Metanephros (tissue), 1 donor: Measurements from ENCODE around the gene LMTK2. TPM values are rescaled to one million over a fixed set of nuclear protein-coding genes. Genes with fewer than 3 reads are reported as not detected.

Source experiments
- total RNA-seq: library from RNA; depleted of rRNA; stranded (reverse); fragments of >200 nt; gene quantifications from one replicate; pipeline ENCODE4 v1.2.3, GENCODE V29; 2014

Gene LMTK2
- total RNA-seq, result 19.1 TPM

DNA sequence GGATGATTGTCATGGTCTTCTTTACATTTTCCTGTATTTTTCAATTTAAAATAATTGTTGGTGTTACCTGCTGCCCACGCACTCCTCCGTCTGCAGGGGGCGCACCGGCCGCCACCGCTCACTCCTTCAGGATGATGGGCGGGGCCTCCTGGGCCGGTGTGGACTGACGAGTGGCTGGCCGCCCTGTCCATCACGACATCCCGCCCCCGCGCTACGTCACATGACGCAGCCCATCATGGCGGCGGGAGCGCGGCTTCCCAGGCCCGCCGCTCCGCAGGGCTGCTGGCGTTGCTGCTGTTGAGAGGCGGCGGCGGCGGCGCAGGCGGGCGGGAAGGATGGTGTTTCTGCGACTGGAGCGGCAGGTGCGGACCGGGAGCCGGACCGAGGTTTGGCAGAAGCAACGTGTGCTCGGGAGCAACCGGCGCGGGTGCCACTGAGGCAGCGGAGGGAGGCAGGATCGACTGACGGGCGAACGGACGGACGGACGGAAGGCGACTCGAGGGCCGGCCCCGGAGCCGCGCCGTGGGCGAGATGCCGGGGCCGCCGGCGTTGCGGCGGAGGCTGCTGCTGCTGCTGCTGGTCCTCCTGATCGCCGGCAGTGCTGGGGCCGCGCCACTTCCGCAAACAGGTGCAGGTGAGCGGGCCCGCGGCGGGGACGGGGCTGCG lies at the start of gene LMTK2:
Gene LMTK2 (plus strand): TSS at position 216 of the 666 bp plus-strand sequence. CDS start 316 bp downstream, at position 532.

DNA sequence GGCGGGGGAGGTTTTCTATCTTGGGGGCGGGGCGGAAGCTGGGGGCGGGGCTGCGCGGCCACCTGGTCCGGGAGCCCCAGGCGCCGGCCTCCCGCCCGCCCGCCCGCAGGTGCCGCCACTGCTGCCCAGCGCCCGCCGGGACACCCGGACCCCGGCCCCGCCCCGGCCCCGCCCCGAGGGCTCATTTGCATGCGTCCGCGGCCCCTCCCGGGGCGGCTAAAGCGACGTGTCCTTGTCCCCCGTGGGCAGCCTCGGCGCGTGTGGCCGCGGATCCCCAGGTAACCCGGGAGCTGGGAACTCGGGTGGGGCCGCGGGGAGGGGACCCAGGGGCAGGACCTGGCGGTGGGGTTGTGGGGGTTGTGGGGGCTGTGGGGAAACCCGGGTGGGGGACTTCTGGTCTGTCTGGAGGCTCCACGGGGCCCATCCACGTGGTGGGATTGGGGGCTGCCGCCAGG lies 104.6 kb downstream of the LMTK2 start, which contains the start of gene BHLHA15:
Gene BHLHA15 (plus strand): TSS at position 219 of the 455 bp plus-strand sequence. CDS start 871 bp downstream, outside the sequence.

DNA sequence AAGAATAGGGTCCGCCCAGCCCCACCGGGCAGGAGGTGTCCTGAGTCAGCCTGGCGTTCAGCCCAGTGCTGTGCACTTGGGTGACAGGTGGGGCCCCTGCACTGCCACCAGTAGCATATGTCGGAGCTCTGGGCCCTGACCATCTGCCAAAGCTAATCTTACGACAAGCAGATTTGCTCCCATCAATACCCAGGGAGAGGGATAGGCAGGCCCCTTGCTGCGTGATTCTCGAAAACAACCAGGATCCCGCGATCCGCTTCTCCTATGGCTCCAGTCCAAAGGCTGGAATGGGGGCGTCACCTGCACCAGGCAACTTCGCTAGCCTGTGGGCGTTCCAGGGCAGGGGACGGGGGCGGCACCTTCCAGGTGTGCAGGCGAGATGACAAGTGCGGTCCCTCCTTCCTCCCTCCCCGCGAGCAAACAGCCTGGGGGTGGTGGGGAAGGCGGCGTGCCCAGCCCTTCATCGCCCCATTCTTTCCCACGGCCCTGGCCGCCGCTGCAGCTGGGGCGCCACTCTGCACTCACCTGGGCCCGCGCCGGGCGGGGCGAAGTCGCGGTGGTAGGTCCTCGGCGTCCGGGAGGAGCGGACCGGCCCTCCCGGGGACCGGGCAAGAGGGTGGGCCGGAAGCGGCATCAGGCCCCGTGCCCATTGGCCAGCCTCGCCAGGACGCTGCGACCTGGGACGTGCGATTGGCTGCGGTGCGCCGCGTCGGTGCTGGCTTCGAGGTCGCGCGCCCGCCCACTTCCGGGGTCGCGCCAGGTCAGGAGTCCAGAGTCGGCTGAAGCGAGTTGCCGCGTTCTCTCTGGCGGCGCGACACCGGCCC lies 145.2 kb downstream of the LMTK2 start, which contains the start of gene TECPR1:
Gene TECPR1 (minus strand): TSS at position 632 of the 824 bp plus-strand sequence. CDS start 6,086 bp downstream, outside the sequence.

Other genes starting within 250 kb of the LMTK2 start
- 8.5 TPM for gene ASNS, start 234.5 kb upstream of the LMTK2 start, total RNA-seq
- gene OCM2, start 116.7 kb upstream of the LMTK2 start, total RNA-seq, result not detected
- 0.41 TPM for gene BHLHA15, start 104.6 kb downstream of the LMTK2 start, total RNA-seq
- 21.8 TPM for gene TECPR1, start 145.4 kb downstream of the LMTK2 start, total RNA-seq
- 55.6 TPM for gene BRI3, start 174.8 kb downstream of the LMTK2 start, total RNA-seq